Body of pancreas (tissue), 4 donors: ENCODE results near the gene ZBTB5. TPM values are rescaled to one million over a fixed set of nuclear protein-coding genes. Genes with fewer than 3 reads are reported as not detected.

Source experiments
- ATAC-seq: fragments of 150-250 bp; one replicate; pipeline ENCODE4 v1.9.1; 2016
- DNase-seq, 4 donors: peaks; one replicate each; pipeline ENCODE4 v3.0.0-alpha.2; 2019
- H3K27ac ChIP-seq, 4 donors: fragments of 200-600 bp; sonication (generic); 1 replicate in 3 of 4; 2 replicates in 1 of 4; pipeline versions ENCODE4 v1.5.1 to v1.6.1; 2016 to 2019; ENCODE audit warnings: mild to moderate bottlenecking in 1 of 4, mixed read lengths in 1 of 4, moderate library complexity in 1 of 4
- H3K27me3 ChIP-seq, 2 donors: fragments of 200-600 bp; sonication (generic); one replicate each; pipeline ENCODE4 v1.6.0; 2016; ENCODE audit warnings: mild to moderate bottlenecking in 1 of 2
- H3K36me3 ChIP-seq, 2 donors: fragments of 200-600 bp; sonication (generic); replicated peaks in 1 of 2; 2 replicates each; pipeline ENCODE4 v1.5.1; 2016; ENCODE audit warnings: low read depth in 2 of 2; ENCODE audit not compliant: insufficient read depth in 1 of 2
- H3K4me1 ChIP-seq: fragments of 200-600 bp; sonication (generic); one replicate; pipeline ENCODE4 v1.6.0; 2016
- H3K4me3 ChIP-seq, 2 donors: fragments of 200-600 bp; sonication (generic); 1 replicate in 1 of 2; 2 replicates in 1 of 2; pipeline ENCODE4 v1.5.1; 2016 to 2019
- H3K9me3 ChIP-seq, 3 donors: fragments of 200-600 bp; sonication (generic); 1 replicate in 2 of 3; 2 replicates in 1 of 3; pipeline ENCODE4 v1.5.1; 2016
- CTCF ChIP-seq, 7 experiments: fragments of 450-650 bp in 4 of 7; fragments of 200-600 bp in 3 of 7; sonication (generic) in 3 of 7; IDR thresholded peaks; one replicate each; pipeline ENCODE4 v1.5.1; 2016 to 2019; ENCODE audit warnings: antibody characterized with exemption in 7 of 7
- POLR2A ChIP-seq, 3 donors: fragments of 450-650 bp; IDR thresholded peaks; one replicate each; pipeline ENCODE4 v1.6.1; 2016; ENCODE audit warnings: antibody characterized with exemption in 3 of 3, mild to moderate bottlenecking in 2 of 3
- WGBS, 2 donors: methylation state at CpG; one replicate each; pipeline ENCODE4 v1.1.5; 2017; 5-methylcytosine and 5-hydroxymethylcytosine counted together
- intact Hi-C: fragments of 100-400 bp; cut with DNase I; formaldehyde crosslinking; loops from one replicate; pipeline ENCODE4 v1.15.1; 2023
- total RNA-seq, 2 donors: library from RNA; depleted of rRNA; stranded (reverse); fragments of >200 nt; gene quantifications; one replicate each; pipeline ENCODE4 v1.1.0, GENCODE V29; 2016

Gene ZBTB5
- total RNA-seq, 2 donors from 2014 or later, result 8.8 to 9.9 TPM

GRCh38 chr9:37408933-37409710, 56.1 kb downstream of the ZBTB5 start:
- no peak for ATAC-seq
- H3K36me3 ChIP-seq, result no peaks in the 10 kb centered on the region
- H3K9me3 ChIP-seq, result no peaks in the 10 kb centered on the region
- 84 to 85% methylated on average over 15 to 22 of the region's 22 CpGs for WGBS, 2 donors
- no peak overlapping the region for H3K4me3 ChIP-seq
- no peak for TF ChIP-seq CTCF (IDR thresholded peaks at IDR 0.05)
- TF ChIP-seq POLR2A (IDR thresholded peaks at IDR 0.05), result no peak
- H3K27me3 ChIP-seq, result no peaks in the 10 kb centered on the region
- no peak for DNase-seq
- H3K4me1 ChIP-seq, result peaks cover 34% of the 10 kb centered on the region
- H3K27ac ChIP-seq, result no peak overlapping the region
- intact Hi-C loops, result no loop called here

- intact Hi-C loops, result no loop called here
- WGBS, 2 donors, result 58 to 61% methylated on average over 2 of the region's 2 CpGs
- no peak for DNase-seq
- TF ChIP-seq POLR2A (IDR thresholded peaks at IDR 0.05) (no peak), CTCF (IDR thresholded peaks at IDR 0.05) (peak in 4 of 7 experiments; percentile 22 to 45 (median 36))
- no peak for ATAC-seq
- Histone ChIP-seq H3K4me1 (peaks cover 48% of the 10 kb centered on the region), H3K9me3 (no peaks in the 10 kb centered on the region), H3K4me3 (no peak overlapping the region), H3K36me3 (no peaks in the 10 kb centered on the region), H3K27ac (peak overlapping the region in 3 of 4 donors; percentile 85 to 89 (median 87)), H3K27me3 (no peaks in the 10 kb centered on the region)
These were observed 57.8 kb downstream of the ZBTB5 start for GRCh38 chr9:37407468-37407867.

- H3K4me3 ChIP-seq, result no peak overlapping the region
- H3K9me3 ChIP-seq, result no peaks in the 10 kb centered on the region
- WGBS, 2 donors, result 62 to 71% methylated on average over 10 to 11 of the region's 11 CpGs
- no peak for TF ChIP-seq CTCF (IDR thresholded peaks at IDR 0.05)
- TF ChIP-seq POLR2A (IDR thresholded peaks at IDR 0.05), result no peak
- H3K27me3 ChIP-seq, result no peaks in the 10 kb centered on the region
- intact Hi-C loops, result no loop called here
- peak overlapping the region; percentile 61 to 89 (median 86) for H3K27ac ChIP-seq
- ATAC-seq, result peak; percentile 62
- DNase-seq, result peak; percentile 68 to 87 (median 84)
- peaks cover 52% of the 10 kb centered on the region for H3K4me1 ChIP-seq
- no peaks in the 10 kb centered on the region for H3K36me3 ChIP-seq
These were observed 58.4 kb downstream of the ZBTB5 start for GRCh38 chr9:37406603-37407401.

GRCh38 chr9:37405764-37406380, 59.4 kb downstream of the ZBTB5 start:
- H3K9me3 ChIP-seq, result no peaks in the 10 kb centered on the region
- ATAC-seq (no peak), DNase-seq (no peak)
- intact Hi-C loops, result no loop called here
- no peaks in the 10 kb centered on the region for H3K36me3 ChIP-seq
- H3K27me3 ChIP-seq, result no peaks in the 10 kb centered on the region
- H3K27ac ChIP-seq, result peak overlapping the region; percentile 61 to 89 (median 86)
- TF ChIP-seq POLR2A (IDR thresholded peaks at IDR 0.05) (no peak), CTCF (IDR thresholded peaks at IDR 0.05) (no peak)
- H3K4me1 ChIP-seq, result peaks cover 52% of the 10 kb centered on the region
- no peak overlapping the region for H3K4me3 ChIP-seq
- WGBS, 2 donors, result 83 to 91% methylated on average over 10 of the region's 10 CpGs
